ENCODE measurements around the gene GUCD1.

DNA sequence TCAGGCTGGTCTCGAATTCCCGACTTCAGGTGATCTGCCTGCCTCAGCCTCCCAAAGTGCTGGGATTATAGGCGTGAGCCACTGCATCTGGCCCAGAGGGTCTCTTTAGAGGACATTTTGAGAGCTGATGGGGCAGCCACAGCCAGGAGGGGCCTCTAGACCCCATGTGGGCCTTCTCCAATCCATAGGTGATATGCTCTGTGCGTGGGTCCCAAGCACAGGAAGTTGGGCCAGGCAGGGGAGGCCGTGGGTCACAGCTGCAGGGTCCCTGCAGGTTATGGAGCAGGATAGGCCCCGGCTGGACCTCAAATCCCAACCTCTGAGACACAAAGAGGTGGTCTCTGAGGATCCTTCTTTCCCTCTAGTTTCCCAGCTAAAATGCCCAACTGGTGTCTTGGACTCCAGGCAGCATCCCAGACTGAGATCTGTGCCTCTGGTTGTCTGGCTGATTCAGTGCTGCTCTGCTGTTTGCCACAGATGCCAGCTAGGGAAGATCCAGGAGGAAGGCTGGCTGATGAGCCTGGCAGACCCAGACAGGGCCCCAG lies 36.4 kb upstream of the GUCD1 start:
- TF ChIP-seq, protein P1, sequence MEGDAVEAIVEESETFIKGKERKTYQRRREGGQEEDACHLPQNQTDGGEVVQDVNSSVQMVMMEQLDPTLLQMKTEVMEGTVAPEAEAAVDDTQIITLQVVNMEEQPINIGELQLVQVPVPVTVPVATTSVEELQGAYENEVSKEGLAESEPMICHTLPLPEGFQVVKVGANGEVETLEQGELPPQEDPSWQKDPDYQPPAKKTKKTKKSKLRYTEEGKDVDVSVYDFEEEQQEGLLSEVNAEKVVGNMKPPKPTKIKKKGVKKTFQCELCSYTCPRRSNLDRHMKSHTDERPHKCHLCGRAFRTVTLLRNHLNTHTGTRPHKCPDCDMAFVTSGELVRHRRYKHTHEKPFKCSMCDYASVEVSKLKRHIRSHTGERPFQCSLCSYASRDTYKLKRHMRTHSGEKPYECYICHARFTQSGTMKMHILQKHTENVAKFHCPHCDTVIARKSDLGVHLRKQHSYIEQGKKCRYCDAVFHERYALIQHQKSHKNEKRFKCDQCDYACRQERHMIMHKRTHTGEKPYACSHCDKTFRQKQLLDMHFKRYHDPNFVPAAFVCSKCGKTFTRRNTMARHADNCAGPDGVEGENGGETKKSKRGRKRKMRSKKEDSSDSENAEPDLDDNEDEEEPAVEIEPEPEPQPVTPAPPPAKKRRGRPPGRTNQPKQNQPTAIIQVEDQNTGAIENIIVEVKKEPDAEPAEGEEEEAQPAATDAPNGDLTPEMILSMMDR (IDR thresholded peaks at IDR 0.05) = no peak
- TF ChIP-seq POLR2A (IDR thresholded peaks at IDR 0.05) = no peak

Measured in lower leg skin (tissue), 3 donors.